CD4-positive, alpha-beta T cell treated with Interferon gamma for 1 hour (primary cell): ENCODE measurements around the gene ACP6.
"Not testable (repeated sequence)": the region's sequence is repeated elsewhere in the genome, so short reads cannot be mapped to it uniquely, and the experiment has no call there.

Source experiments
- DNase-seq: peaks from one replicate; pipeline ENCODE4 v3.0.0-alpha.2; 2020

ACP6 gene

GRCh38 chr1:147618771-147619170 is 51.6 kb downstream of the ACP6 start:
- no peak for DNase-seq

DNA sequence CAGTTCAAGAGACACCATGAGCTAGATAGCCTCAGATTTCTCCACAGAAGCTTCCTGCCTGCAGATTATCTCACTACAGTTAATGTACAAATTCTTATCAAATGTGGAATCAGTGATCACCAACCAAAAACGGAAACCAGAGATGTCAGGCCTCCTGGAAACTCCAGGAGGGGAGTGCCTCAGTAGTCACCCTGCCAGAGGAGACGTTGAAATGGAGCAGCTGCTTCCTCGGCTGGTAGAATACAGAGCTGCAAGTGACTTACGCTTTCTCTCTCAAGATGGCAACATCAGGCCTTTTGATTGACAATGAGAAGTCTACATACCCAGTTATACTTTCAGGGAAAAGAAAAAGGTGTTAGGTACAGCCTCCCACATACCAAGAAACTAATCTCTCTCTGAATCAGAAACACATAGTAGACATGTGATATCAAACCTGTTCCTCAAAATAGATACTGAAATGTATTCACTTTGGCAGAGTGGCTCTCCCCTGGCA is 52.2 kb downstream of the ACP6 start:
- DNase-seq = peak; percentile 10

DNA sequence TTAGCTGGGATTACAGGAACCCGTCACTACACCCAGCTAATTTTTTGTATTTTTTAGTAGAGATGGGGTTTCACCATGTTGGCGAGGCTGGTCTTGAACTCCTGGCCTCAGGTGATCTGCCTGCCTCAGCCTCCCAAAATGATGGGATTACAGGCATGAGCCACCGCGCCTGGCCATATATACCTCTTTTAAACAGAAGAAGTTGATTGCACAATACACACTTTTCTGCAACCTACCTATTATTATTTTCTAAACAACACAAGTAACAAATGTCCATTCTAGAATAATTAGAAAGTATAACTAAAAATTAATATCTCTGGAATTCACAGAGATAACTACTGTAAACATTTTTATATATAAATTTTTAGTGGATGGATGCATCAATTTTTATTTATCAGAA is 55.4 kb downstream of the ACP6 start:
- not testable (repeated sequence) for DNase-seq

- DNase-seq = no peak
Measured at GRCh38 chr1:147613506-147613905, 56.8 kb downstream of the ACP6 start.

GRCh38 chr1:147612366-147612765 is 58.0 kb downstream of the ACP6 start:
- no peak for DNase-seq

- no peak for DNase-seq
Measured at GRCh38 chr1:147611586-147611985, 58.7 kb downstream of the ACP6 start.

GRCh38 chr1:147611021-147611426 is 59.3 kb downstream of the ACP6 start:
- no peak for DNase-seq

DNA sequence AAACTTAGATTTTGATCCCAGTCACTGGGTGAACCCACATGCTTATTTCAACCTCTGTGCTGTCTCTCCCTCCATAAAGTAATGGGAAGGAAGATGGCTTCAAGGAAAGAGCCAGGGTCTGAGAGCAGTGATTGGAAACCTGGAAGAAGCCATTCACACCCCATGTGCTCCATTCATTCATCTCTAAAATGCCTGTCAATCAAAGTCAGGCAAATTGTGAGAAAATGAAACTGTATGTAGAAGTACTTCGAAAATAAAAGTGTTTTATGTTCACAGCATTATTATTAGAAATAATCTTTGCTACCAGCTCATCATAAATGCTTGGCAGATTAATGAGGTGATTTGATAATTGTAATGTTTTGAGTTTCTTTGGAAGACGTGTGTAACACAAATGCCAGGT is 61.0 kb downstream of the ACP6 start:
- no peak for DNase-seq

- DNase-seq = no peak
Measured at GRCh38 chr1:147608596-147608995, 61.7 kb downstream of the ACP6 start.

GRCh38 chr1:147605591-147605990 is 64.7 kb downstream of the ACP6 start:
- no peak for DNase-seq

- no peak for DNase-seq
Measured at GRCh38 chr1:147603986-147604385, 66.3 kb downstream of the ACP6 start.

DNA sequence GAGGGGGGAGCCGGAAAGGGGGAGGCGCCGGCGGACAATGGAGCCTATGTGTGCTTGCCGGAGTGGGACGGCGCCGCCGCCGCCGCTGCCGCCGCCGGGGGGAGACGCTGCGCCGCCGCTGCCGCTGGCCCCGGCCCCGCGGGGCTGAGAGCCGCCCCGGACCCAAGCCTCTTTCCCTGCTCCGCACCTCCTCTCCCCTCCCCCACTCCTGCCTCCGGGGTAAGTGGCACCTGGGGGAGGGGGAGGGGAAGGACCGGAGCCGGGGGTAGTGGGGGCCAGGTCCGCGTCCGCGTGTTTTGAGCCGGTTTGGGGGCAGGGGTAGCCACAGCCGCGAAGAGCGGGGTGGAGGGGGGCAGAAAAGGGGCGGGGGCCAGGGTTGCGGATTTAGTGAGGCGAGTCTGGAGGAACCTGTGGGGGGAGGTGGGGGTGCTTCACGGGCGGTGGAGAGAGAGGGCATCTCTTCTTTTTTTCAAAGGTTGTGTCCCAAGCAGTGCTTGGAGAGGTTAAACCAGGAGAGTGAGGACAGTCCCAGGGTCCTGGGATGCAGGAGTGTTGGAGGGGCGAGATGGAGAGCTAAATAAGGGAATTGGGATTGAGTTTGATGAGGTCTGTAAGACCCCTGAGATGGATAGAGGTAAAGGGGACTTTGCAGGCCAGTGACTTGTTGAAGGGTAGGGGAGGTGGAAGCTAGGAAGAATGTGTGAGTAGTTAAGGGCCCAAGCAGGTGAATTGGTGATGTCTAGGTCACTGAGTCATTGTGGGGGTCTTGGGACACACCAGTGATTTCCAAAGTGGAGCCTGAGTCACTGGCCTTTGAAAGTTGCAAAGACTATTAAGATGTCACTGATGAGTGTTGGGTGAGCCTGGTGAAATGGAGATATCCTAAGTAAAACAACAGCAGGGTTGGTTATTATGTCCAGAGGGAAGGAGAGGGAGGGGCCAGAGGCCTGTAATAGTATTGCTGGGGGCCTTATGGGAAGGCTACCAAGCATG is 69.9 kb downstream of the ACP6 start:
- DNase-seq = no peak

- peak; percentile 95 for DNase-seq
Measured at GRCh38 chr1:147599362-147600118, 70.8 kb downstream of the ACP6 start.

DNA sequence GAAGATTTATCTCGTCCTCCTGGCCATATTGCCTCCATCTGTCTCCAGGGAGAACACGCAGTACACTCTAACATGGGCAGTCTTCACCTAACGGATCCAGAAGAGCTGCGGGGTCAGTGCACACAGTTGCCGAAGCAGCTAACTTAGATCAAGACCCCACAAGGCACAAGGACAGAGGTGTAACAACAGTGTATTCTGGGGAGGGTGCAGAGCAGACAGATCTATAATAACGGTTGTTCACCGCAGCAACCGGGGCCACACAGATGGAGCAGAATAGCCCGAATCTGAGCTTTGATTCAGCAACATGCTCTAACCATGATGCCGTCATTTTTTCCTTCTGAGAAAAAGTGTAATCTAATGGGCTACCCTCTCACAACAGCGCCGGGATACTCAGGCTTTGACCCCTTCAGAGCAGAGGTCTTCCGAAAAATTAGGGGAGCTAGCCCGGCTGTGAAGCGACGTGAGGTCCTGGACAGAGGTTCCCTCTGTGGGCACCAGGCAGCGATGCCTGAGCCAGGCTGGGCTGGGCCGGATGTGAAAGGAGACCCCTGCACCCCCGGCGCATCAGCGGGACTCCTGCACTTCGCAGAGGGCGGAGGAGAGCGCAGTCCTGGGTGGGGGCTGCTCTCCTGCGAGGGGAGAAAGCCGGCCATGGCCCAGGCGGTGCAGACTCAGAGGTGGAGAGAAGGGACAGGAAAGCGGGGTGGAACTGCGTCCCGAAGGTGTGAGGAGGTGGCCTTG is 71.5 kb downstream of the ACP6 start:
- DNase-seq = peak; percentile 5

DNA sequence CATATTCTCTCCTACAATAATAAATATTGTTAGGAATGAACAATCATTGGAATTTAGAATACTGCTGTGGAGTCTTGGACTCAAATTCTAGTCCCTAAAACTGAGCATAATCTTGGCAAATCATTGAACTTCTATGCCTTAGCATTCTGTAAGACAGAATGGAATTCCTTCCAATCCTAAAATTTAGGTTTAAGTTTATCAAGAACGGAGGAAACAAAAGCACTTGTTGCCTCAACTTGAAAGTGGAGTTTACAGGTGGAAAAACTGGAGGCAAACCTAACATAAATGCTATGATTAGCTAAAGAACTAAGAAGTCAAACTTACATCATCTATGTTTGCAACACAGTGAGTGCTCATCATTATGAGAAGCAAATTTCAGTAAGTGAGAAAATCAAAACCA is 73.3 kb downstream of the ACP6 start:
- no peak for DNase-seq
